Muscle of leg (tissue), 11 donors: Measurements from ENCODE around the gene PRKACG. TPM values are rescaled to one million over a fixed set of nuclear protein-coding genes. Genes with fewer than 3 reads are reported as not detected.

Source experiments
- DNase-seq: peaks from one replicate; pipeline ENCODE4 v3.0.0; 2013
- H3K27ac ChIP-seq: one replicate; pipeline ENCODE4 v1.5.1; 2013; ENCODE audit warnings: mild to moderate bottlenecking, low read length, control low read depth
- H3K27me3 ChIP-seq: one replicate; pipeline ENCODE4 v1.6.1; 2013; ENCODE audit warnings: low read length; ENCODE audit not compliant: control insufficient read depth, insufficient read depth
- H3K36me3 ChIP-seq: one replicate; pipeline ENCODE4 v1.6.1; 2013; ENCODE audit warnings: low read length; ENCODE audit not compliant: control insufficient read depth, insufficient read depth
- H3K4me1 ChIP-seq: one replicate; pipeline ENCODE4 v1.6.1; 2013; ENCODE audit warnings: low read length; ENCODE audit not compliant: control insufficient read depth, insufficient read depth
- H3K4me3 ChIP-seq: one replicate; pipeline ENCODE4 v1.5.1; 2013; ENCODE audit warnings: low read length, control low read depth
- H3K9me3 ChIP-seq: replicated peaks from 2 replicates; pipeline ENCODE4 v1.6.1; 2013; ENCODE audit warnings: low read depth, low read length; ENCODE audit not compliant: control insufficient read depth
- WGBS: methylation state at CpG from one replicate; pipeline ENCODE4 v1.1.5; 2013; ENCODE audit warnings: missing lambda C conversion rate; ENCODE audit not compliant: insufficient coverage; 5-methylcytosine and 5-hydroxymethylcytosine counted together
- polyA plus RNA-seq, 8 donors: library from polyadenylated mRNA; unstranded; fragments of 120-200 nt; gene quantifications; one replicate each; pipeline versions ENCODE4 v1.2.1 to v1.2.3, GENCODE V29; 2013; ENCODE audit warnings: inconsistent platforms in 1 of 8, low replicate concordance in 1 of 8; ENCODE audit not compliant: insufficient read length in 8 of 8, insufficient read depth in 1 of 8
- total RNA-seq: library from RNA; stranded (reverse); fragments of 120-200 nt; gene quantifications from one replicate; pipeline ENCODE4 v1.2.4, GENCODE V29; 2013

Gene PRKACG
- total and polyA plus RNA-seq, 9 donors = 0.07 TPM; not detected in 8

DNA sequence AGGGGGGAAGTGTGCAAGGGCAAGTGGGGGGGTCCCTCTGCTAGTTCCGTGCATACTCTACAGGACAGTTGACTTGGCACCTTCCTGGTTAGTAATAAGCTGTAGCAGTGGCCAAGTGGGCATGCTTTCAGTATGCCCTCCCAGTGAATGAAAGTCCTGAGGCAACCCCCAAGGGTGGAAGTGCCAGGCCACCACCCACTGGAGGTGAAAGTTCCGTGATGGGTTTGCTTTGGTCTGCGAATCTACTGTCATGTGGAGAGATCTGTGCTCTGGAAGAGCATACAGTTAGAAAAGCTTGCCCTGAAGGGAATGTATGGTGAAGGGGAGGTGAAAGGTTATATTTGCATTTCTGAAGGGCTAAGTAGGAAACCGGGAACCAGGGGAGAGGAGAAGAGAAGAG lies 31.9 kb upstream of the PRKACG start:
- H3K4me1 ChIP-seq = no peaks in the 10 kb centered on the region
- peaks cover 26% of the 10 kb centered on the region for H3K36me3 ChIP-seq
- no peak for DNase-seq
- H3K9me3 ChIP-seq = no peaks in the 10 kb centered on the region
- no peak overlapping the region for H3K4me3 ChIP-seq
- 85% methylated on average over 3 of the region's 4 CpGs for WGBS
- no peak overlapping the region for H3K27ac ChIP-seq
- no peaks in the 10 kb centered on the region for H3K27me3 ChIP-seq

DNA sequence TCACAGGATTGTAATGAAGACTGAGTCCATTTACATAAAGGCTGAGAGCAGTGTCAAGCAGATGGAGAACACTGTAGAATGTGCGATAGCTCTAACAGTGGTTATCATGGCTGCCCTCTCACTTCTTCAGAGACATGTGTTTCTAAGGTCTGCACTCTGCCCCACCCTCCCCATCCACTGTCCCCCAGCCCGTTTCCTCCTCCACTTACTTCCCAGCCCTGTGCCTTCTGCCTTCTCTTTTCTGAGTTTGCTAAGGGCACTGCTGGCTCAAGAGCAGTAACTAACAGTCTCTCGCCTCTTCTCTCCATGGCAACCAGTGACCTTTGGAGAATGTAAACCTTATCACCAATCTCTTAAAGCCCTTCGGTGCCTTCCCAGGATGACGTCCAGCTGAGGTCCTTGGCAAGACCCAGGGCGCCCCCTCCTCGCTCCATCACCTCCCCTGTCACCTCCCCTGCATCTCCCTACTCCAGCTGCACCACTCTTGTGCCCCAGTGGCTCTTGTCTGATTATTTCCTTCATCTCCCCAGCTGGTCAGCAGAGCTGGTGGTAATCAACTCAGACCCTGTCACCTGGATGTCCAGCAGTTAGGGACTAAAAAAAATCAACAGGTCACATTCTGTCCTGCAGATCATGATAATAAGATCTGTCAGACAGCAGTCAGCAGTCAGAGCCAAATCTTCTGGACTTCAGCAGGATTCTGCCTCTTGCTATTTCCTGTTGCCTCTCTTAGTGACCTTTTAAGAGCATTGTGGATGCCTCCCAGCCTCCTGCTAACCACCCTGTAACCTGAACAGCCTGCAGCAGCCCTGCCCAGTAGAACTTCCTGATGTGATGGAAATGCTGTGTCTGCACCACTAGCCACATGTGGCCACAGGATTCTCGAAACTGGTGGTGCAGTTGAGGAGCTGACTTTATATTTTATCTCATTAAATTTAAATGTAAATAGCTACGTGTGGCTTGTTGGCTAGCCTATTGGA lies 30.6 kb upstream of the PRKACG start:
- H3K36me3 ChIP-seq = peaks cover 26% of the 10 kb centered on the region
- H3K27ac ChIP-seq = no peak overlapping the region
- H3K4me1 ChIP-seq = no peaks in the 10 kb centered on the region
- DNase-seq = no peak
- WGBS = 60% methylated on average over 7 of the region's 9 CpGs
- H3K27me3 ChIP-seq = no peaks in the 10 kb centered on the region
- H3K4me3 ChIP-seq = no peak overlapping the region
- no peaks in the 10 kb centered on the region for H3K9me3 ChIP-seq

GRCh38 chr9:69040646-69041045 lies 26.7 kb upstream of the PRKACG start:
- DNase-seq = no peak
- no peaks in the 10 kb centered on the region for H3K27me3 ChIP-seq
- no peak overlapping the region for H3K27ac ChIP-seq
- no peaks in the 10 kb centered on the region for H3K9me3 ChIP-seq
- WGBS = no CpG with 5 or more reads among the region's 2 CpGs
- peaks cover 6% of the 10 kb centered on the region for H3K4me1 ChIP-seq
- H3K4me3 ChIP-seq = no peak overlapping the region
- no peaks in the 10 kb centered on the region for H3K36me3 ChIP-seq

DNA sequence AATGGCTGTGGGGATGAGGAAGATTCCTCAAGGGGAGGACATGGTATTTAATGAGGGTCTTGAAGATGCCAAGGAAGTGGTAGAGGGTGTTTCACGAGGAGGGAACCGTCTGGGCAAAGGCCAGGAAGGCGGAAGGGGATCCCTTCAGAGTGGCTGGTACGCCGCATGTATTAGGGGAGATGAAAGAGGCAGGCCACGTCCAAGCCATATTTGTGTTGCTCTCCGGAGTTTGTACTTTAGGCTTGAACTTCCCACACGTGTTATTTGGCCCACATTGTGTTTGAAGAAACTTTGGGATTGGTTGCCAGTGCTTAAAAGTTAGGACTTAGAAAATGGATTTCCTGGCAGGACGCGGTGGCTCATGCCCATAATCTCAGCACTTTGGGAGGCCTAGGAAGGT lies 22.9 kb upstream of the PRKACG start:
- WGBS = 38% methylated on average over 8 of the region's 10 CpGs
- Histone ChIP-seq H3K27me3 (no peaks in the 10 kb centered on the region), H3K4me3 (peak overlapping the region; percentile 75), H3K36me3 (no peaks in the 10 kb centered on the region), H3K27ac (no peak overlapping the region), H3K9me3 (no peaks in the 10 kb centered on the region), H3K4me1 (peaks cover 10% of the 10 kb centered on the region)
- DNase-seq = peak; percentile 11

GRCh38 chr9:69036309-69036708 lies 22.4 kb upstream of the PRKACG start:
- peak overlapping the region; percentile 77 for H3K27ac ChIP-seq
- DNase-seq = peak; percentile 35

DNA sequence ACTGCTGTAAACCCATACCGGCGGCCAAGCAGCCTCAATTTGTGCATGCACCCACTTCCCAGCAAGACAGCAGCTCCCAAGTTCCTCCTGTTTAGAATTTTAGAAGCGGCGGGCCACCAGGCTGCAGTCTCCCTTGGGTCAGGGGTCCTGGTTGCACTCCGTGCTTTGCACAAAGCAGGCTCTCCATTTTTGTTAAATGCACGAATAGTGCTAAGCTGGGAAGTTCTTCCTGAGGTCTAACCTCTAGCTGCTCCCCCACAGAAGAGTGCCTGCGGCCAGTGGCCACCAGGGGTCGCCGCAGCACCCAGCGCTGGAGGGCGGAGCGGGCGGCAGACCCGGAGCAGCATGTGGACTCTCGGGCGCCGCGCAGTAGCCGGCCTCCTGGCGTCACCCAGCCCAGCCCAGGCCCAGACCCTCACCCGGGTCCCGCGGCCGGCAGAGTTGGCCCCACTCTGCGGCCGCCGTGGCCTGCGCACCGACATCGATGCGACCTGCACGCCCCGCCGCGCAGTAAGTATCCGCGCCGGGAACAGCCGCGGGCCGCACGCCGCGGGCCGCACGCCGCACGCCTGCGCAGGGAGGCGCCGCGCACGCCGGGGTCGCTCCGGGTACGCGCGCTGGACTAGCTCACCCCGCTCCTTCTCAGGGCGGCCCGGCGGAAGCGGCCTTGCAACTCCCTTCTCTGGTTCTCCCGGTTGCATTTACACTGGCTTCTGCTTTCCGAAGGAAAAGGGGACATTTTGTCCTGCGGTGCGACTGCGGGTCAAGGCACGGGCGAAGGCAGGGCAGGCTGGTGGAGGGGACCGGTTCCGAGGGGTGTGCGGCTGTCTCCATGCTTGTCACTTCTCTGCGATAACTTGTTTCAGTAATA lies 21.8 kb upstream of the PRKACG start, which contains the start of gene FXN:
FXN (plus strand) TSS at position 315 of the 871 bp plus-strand sequence; CDS start at position 346, 31 bp downstream.
- Histone ChIP-seq H3K36me3 (no peaks in the 10 kb centered on the region), H3K27ac (peak within 1 kb of the TSS; percentile 77), H3K9me3 (no peaks in the 10 kb centered on the region), H3K27me3 (no peaks in the 10 kb centered on the region), H3K4me1 (peaks cover 10% of the 10 kb centered on the region), H3K4me3 (peak within 1 kb of the TSS; percentile 75)
- WGBS = under 1% methylated on average over 67 of the region's 75 CpGs
- DNase-seq = peak; percentile 91

More at GRCh38 chr9:69036309-69036708, 22.4 kb upstream of the PRKACG start:
- H3K27me3 ChIP-seq = no peaks in the 10 kb centered on the region
- peak overlapping the region; percentile 75 for H3K4me3 ChIP-seq
- 2% methylated on average over 9 of the region's 14 CpGs for WGBS
- no peaks in the 10 kb centered on the region for H3K9me3 ChIP-seq
- peaks cover 10% of the 10 kb centered on the region for H3K4me1 ChIP-seq
- no peaks in the 10 kb centered on the region for H3K36me3 ChIP-seq

GRCh38 chr9:69034071-69034470 lies 20.2 kb upstream of the PRKACG start:
- Histone ChIP-seq H3K4me1 (peaks cover 10% of the 10 kb centered on the region), H3K27ac (no peak overlapping the region), H3K27me3 (no peaks in the 10 kb centered on the region), H3K36me3 (no peaks in the 10 kb centered on the region), H3K4me3 (no peak overlapping the region), H3K9me3 (no peaks in the 10 kb centered on the region)
- DNase-seq = no peak
- WGBS = 50% methylated on average over 1 of the region's 2 CpGs

DNA sequence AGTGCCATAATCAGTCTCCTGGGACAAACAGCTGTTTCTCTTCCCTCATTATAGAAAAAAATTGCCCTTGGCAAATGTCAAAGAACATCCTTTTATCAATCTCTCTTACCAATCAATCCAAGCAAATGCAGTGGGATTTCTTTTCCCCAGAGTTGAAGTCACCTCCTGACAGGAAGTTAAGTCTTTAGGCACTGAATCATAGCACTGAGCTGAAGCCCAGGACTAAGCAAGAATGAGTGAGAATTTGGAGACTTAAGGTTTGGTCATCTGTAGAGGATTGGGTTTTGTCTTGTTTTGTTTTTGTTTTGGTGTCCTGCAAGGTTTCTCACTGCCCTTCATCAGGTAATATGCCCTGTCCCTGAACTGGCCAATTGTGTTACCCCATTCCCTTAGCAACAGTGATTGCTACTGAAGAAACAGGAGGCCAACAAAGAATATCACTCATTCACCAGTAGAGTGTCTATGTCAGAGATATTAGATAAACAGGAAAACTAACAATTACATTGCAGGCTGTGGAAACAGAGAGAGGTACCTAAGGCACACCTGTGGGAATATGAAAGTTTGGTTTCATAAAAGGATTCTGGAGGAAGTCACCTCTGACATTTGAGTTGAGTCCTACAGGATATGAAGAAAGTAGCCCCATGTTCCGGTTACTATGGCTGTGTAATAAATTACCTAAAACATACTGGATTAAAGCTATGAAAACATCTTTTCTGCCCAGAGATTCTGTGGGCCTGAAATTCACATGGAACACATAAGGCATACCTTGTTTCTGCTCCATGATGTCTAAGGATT lies 17.1 kb upstream of the PRKACG start:
- no CpG with 5 or more reads among the region's 1 CpG for WGBS
- no peak for DNase-seq
- no peaks in the 10 kb centered on the region for H3K27me3 ChIP-seq
- peaks cover 4% of the 10 kb centered on the region for H3K4me1 ChIP-seq
- no peak overlapping the region for H3K27ac ChIP-seq
- no peaks in the 10 kb centered on the region for H3K9me3 ChIP-seq
- H3K36me3 ChIP-seq = no peaks in the 10 kb centered on the region
- no peak overlapping the region for H3K4me3 ChIP-seq

GRCh38 chr9:69029535-69029934 lies 15.6 kb upstream of the PRKACG start:
- Histone ChIP-seq H3K27me3 (no peaks in the 10 kb centered on the region), H3K36me3 (no peaks in the 10 kb centered on the region), H3K9me3 (no peaks in the 10 kb centered on the region), H3K27ac (no peak overlapping the region), H3K4me1 (no peaks in the 10 kb centered on the region), H3K4me3 (no peak overlapping the region)
- DNase-seq = no peak
